Astrocyte of the hippocampus (primary cell): ENCODE results near the gene CDKN2AIP.

Experiments
- DNase-seq: peaks from one replicate; pipeline ENCODE4 v3.0.0; 2011; ENCODE audit warnings: low read depth, low spot score

Gene CDKN2AIP

GRCh38 chr4:183495184-183495583 is 50.7 kb downstream of the CDKN2AIP start:
- no peak for DNase-seq
